ENCODE results near the gene KRTAP4-7. TPM values are rescaled to one million over a fixed set of nuclear protein-coding genes. Genes with fewer than 3 reads are reported as not detected.

KRTAP4-7 gene
- total RNA-seq, 1 experiment from 2014 or later = not detected

DNA sequence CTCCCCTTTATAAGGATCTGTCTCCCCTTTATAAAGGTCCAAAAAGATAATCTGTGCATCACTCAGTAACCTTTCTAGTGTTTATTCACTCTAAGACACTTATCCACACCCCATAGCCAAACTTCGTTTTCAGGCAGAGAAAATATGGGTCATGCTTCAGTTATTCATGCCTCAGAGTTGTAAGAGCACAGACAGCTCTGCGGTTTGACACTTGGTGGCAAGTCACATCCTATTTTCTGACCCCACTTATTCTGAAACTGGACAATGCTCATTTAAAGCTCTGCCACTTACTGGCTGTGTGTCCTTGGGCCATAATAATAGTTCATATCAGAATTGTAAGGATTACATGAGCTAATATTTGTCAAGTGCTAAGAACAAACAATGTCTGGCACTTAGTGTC lies 34.8 kb upstream of the KRTAP4-7 start:
- TF ChIP-seq, protein P1, sequence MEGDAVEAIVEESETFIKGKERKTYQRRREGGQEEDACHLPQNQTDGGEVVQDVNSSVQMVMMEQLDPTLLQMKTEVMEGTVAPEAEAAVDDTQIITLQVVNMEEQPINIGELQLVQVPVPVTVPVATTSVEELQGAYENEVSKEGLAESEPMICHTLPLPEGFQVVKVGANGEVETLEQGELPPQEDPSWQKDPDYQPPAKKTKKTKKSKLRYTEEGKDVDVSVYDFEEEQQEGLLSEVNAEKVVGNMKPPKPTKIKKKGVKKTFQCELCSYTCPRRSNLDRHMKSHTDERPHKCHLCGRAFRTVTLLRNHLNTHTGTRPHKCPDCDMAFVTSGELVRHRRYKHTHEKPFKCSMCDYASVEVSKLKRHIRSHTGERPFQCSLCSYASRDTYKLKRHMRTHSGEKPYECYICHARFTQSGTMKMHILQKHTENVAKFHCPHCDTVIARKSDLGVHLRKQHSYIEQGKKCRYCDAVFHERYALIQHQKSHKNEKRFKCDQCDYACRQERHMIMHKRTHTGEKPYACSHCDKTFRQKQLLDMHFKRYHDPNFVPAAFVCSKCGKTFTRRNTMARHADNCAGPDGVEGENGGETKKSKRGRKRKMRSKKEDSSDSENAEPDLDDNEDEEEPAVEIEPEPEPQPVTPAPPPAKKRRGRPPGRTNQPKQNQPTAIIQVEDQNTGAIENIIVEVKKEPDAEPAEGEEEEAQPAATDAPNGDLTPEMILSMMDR (conservative IDR thresholded peaks at IDR 0.05) = no peak
- Histone ChIP-seq H3K27me3 (ENCODE audit: insufficient read depth, low read length) (no peaks in the 10 kb centered on the region), H3K14ac (ENCODE audit: insufficient read depth, low read length) (no peak overlapping the region), H2AK5ac (ENCODE audit: insufficient read length, low read length) (no peak overlapping the region), H2BK5ac (ENCODE audit: insufficient read length, low read length) (no peak overlapping the region), H3K79me2 (ENCODE audit: insufficient read depth, low read length) (no peaks in the 10 kb centered on the region), H2BK20ac (ENCODE audit: low read depth, low read length, poor library complexity, severe bottlenecking) (no peak overlapping the region), H3K4me2 (ENCODE audit: insufficient read depth, insufficient read length, low read length) (no peak overlapping the region), H4K91ac (ENCODE audit: insufficient read length, low read depth, low read length) (no peak overlapping the region), H3K4ac (ENCODE audit: low read depth, low read length) (no peak overlapping the region), H3K18ac (ENCODE audit: insufficient read length, low read depth, low read length) (no peak overlapping the region), H3K9me3 (ENCODE audit: control insufficient read depth, low read depth, low read length) (no peaks in the 10 kb centered on the region), H3T11ph (ENCODE audit: low read length) (no peak overlapping the region), H4K5ac (ENCODE audit: insufficient read length, low read depth, low read length) (no peak overlapping the region), H3K56ac (ENCODE audit: insufficient read length, low read depth, low read length) (no peak overlapping the region), H3K79me1 (ENCODE audit: insufficient read depth, low read depth, low read length, poor library complexity, severe bottlenecking) (no peaks in the 10 kb centered on the region), H3K23ac (ENCODE audit: insufficient read length, low read depth, low read length) (no peak overlapping the region), H2BK120ac (ENCODE audit: low read depth, low read length, poor library complexity, severe bottlenecking) (no peak overlapping the region), H3K4me1 (ENCODE audit: insufficient read depth, low read length) (no peaks in the 10 kb centered on the region), H3K27ac (ENCODE audit: insufficient read length, low read depth, low read length) (no peak overlapping the region), H2BK12ac (ENCODE audit: insufficient read length, low read depth, low read length) (no peak overlapping the region), H2AFZ (ENCODE audit: low read length) (no peak overlapping the region), H3K9ac (ENCODE audit: extremely low read depth, insufficient read length, low read length) (no peak overlapping the region), H2BK15ac (ENCODE audit: low read depth, low read length) (no peak overlapping the region), H3K23me2 (ENCODE audit: insufficient read length, low read depth, low read length, poor library complexity, severe bottlenecking) (no peaks in the 10 kb centered on the region), H4K20me1 (ENCODE audit: control insufficient read depth, insufficient read depth, insufficient read length) (no peaks in the 10 kb centered on the region), H4K8ac (replicated peaks; ENCODE audit: insufficient read length, low read depth, low read length) (no peak overlapping the region)
- Mint-ChIP-seq H3K27me3 (ENCODE audit: low read depth) (no peaks in the 10 kb centered on the region), H3K4me1 (peaks cover 19% of the 10 kb centered on the region in 2 experiments), H3K36me3 (ENCODE audit: insufficient read depth in 1 of 3, low read depth in 3 of 3) (no peaks in the 10 kb centered on the region; a peak in 1 of 7 replicates), H3K4me3 (no peak overlapping the region), H3K9me3 (peaks cover 0 to 6% of the 10 kb centered on the region in 2 experiments; a peak in 2 of 5 replicates), H3K27ac (peak overlapping the region in 1 of 3 experiments; percentile 60; a peak in 1 of 7 replicates)
- no CpG with 5 or more reads among the region's 2 CpGs for WGBS (ENCODE audit: extremely low coverage, insufficient read length, low lambda C conversion rate)
- no peak for DNase-seq
